MCF 10A (cell line): Measurements from ENCODE around the gene ACOT11. TPM values are rescaled to one million over a fixed set of nuclear protein-coding genes. Genes with fewer than 3 reads are reported as not detected.

Source experiments
- BruUV-seq: library from RNA; stranded (reverse); fragments of 400-500 nt; replicated peaks from 2 replicates; lab custom pipeline; 2021; lab: Mats Ljungman, UMichigan
- CTCF ChIA-PET: fragments of 300-600 bp; sonication (Branson Sonifier 250); formaldehyde crosslinking; extraction: SDS; loops from one replicate; lab custom pipeline; 2021; ENCODE audit warnings: antibody characterized with exemption, inconsistent platforms; lab: Yijun Ruan, JAX
- POLR2A ChIA-PET: fragments of 300-600, 350-650 bp; sonication (Branson Sonifier 250); formaldehyde crosslinking; extraction: SDS; loops from one replicate; lab custom pipeline; 2020; ENCODE audit warnings: antibody characterized with exemption, inconsistent platforms; lab: Yijun Ruan, JAX
- DNase-seq: peaks from one replicate; pipeline ENCODE4 v3.0.0-alpha.2; 2018; ENCODE audit not compliant: unreplicated experiment
- H3K27ac Mint-ChIP-seq: one replicate; pipeline ENCODE4 v1.8.0; 2022; ENCODE audit warnings: mild to moderate bottlenecking, low read depth, mixed read lengths; ENCODE audit not compliant: unreplicated experiment
- H3K27me3 Mint-ChIP-seq: one replicate; pipeline ENCODE4 v1.8.0; 2022; ENCODE audit warnings: mixed read lengths; ENCODE audit not compliant: insufficient read depth, unreplicated experiment
- H3K36me3 Mint-ChIP-seq: one replicate; pipeline ENCODE4 v1.8.0; 2022; ENCODE audit warnings: mild to moderate bottlenecking, moderate library complexity, mixed read lengths; ENCODE audit not compliant: insufficient read depth, unreplicated experiment
- H3K4me1 Mint-ChIP-seq: one replicate; pipeline ENCODE4 v1.8.0; 2022; ENCODE audit warnings: mixed read lengths; ENCODE audit not compliant: insufficient read depth, unreplicated experiment
- H3K4me3 Mint-ChIP-seq: one replicate; pipeline ENCODE4 v1.8.0; 2022; ENCODE audit warnings: mild to moderate bottlenecking, moderate library complexity, mixed read lengths; ENCODE audit not compliant: unreplicated experiment
- H3K9me3 Mint-ChIP-seq: one replicate; pipeline ENCODE4 v1.8.0; 2022; ENCODE audit warnings: mixed read lengths; ENCODE audit not compliant: unreplicated experiment
- CTCF ChIP-seq: fragments of 200-600 bp; IDR thresholded peaks from one replicate; pipeline ENCODE4 v1.8.0; 2022; ENCODE audit warnings: antibody characterized with exemption, mild to moderate bottlenecking; ENCODE audit not compliant: unreplicated experiment
- intact Hi-C: fragments of 100-400 bp; cut with micrococcal nuclease; formaldehyde crosslinking; loops from 2 replicates; pipeline ENCODE4 v1.14.1; 2022
- total RNA-seq: library from RNA; stranded (reverse); gene quantifications from 2 replicates; pipeline ENCODE4 v1.2.3, GENCODE V29; 2022

The ACOT11 gene
- total RNA-seq, 1 experiment from 2014 or later = 5.3 TPM

DNA sequence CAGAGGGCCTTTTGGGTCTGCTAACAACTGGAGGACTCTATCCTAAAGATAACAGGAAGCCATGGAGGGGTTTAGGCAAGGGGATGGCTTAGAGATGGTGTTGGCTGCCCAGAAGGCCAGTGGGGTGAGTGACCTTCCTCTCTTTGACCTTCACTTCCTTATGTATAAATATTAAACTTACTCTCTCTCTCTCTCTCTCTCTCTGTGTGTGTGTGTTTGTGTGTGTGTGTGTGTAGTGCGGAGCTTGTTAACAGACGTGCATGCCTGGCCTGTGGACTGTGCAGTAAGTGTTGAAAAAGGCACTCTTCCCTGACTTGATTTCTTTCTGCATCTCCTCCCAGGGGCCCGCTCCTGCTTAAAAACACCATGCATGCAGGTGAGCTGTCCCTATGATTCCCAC is 103.6 kb downstream of the ACOT11 start:
- H3K4me1 Mint-ChIP-seq = no peaks in the 10 kb centered on the region
- no peak overlapping the region for H3K4me3 Mint-ChIP-seq
- POLR2A ChIA-PET = no interaction called here
- H3K27ac Mint-ChIP-seq = no peak overlapping the region
- TF ChIP-seq CTCF = no peak
- DNase-seq = no peak
- no peaks in the 10 kb centered on the region for H3K9me3 Mint-ChIP-seq
- intact Hi-C loops = no loop called here
- H3K27me3 Mint-ChIP-seq = peaks cover 34% of the 10 kb centered on the region
- no TSS peak for BruUV-seq
- H3K36me3 Mint-ChIP-seq = no peaks in the 10 kb centered on the region
- CTCF ChIA-PET = no interaction called here

DNA sequence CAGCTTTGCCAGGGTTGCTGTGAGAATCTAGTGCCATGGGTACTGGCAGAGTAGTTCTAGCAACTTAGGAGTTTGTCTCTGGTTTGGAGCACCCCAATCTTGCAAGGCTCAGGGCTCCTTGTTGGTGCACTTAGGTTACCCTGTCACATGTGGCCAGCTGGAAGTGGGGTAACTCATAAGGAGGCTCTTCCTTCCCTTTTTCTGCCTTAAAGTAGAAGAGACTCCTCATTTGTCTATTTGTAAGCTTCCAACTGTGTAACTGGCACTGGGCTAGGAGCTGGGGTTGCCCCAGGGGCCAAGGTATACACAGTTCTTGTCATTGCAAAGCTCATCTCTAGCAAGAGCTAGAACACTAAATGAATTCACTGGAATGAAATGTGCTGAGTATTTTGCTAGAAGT is 104.1 kb downstream of the ACOT11 start:
- CTCF ChIA-PET = no interaction called here
- Mint-ChIP-seq H3K36me3 (no peaks in the 10 kb centered on the region), H3K4me1 (no peaks in the 10 kb centered on the region), H3K27me3 (peaks cover 34% of the 10 kb centered on the region), H3K9me3 (no peaks in the 10 kb centered on the region), H3K27ac (no peak overlapping the region), H3K4me3 (no peak overlapping the region)
- no peak for DNase-seq
- POLR2A ChIA-PET = no interaction called here
- intact Hi-C loops = no loop called here
- TF ChIP-seq CTCF = no peak
- BruUV-seq = no TSS peak

GRCh38 chr1:54653036-54653435 is 105.0 kb downstream of the ACOT11 start:
- CTCF ChIA-PET = interaction anchor here (0.5 kb wide), 1 partner anchor 88 kb away, joined by 3 read pairs; no protein-coding TSS in a partner anchor
- DNase-seq = no peak
- no peak for TF ChIP-seq CTCF
- Mint-ChIP-seq H3K27ac (no peak overlapping the region), H3K4me1 (no peaks in the 10 kb centered on the region), H3K4me3 (no peak overlapping the region), H3K27me3 (peaks cover 34% of the 10 kb centered on the region), H3K36me3 (no peaks in the 10 kb centered on the region), H3K9me3 (peaks cover 6% of the 10 kb centered on the region)
- no TSS peak for BruUV-seq
- intact Hi-C loops = no loop called here
- POLR2A ChIA-PET = interaction anchor here (0.7 to 1.0 kb wide), 2 partner anchors 11 to 57 kb away, joined by 3 read pairs; partner anchors contain the start of gene MROH7

DNA sequence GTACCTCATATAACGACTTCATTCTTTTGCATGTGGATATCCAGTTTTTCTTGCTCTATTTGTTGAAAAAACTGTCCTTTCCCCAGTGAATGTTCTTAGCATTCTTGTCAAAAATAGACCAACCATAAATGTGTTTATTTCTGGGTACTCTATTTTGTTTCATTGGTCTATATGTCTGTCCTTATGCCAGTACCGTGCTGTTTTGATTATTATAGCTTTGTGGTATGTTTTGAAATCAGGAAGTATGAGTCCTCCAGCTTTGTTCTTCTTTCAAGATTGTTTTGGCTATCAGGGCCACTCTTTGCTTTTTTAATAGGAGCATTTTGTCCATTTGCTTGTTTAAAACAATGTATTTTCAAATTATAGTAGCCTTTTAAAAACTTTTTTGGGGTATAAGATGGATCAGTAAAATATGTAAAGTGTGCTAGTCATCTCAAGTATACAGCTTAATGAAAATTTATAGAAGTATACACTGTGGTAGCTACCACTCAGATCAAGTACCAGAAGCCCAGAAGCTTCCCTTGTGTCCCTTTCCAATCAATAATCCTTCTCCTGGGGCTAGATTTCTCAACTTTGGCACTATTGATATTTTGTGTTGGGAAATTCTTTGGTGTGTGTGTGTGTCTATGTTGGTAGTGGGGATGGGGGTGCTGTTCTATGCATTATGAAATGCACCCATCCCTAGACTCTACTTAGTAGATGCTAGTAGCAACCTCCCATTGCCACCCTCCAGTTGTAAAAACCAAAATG is 110.3 kb downstream of the ACOT11 start:
- no peak for DNase-seq
- CTCF ChIA-PET = interaction anchor here (0.6 to 1.3 kb wide), 2 partner anchors 9 to 14 kb away, joined by 3 to 5 read pairs; no protein-coding TSS in a partner anchor
- Mint-ChIP-seq H3K9me3 (peaks cover 9% of the 10 kb centered on the region), H3K4me1 (no peaks in the 10 kb centered on the region), H3K4me3 (no peak overlapping the region), H3K27ac (no peak overlapping the region), H3K27me3 (no peaks in the 10 kb centered on the region), H3K36me3 (no peaks in the 10 kb centered on the region)
- intact Hi-C loops = no loop called here
- BruUV-seq = no TSS peak
- no peak for TF ChIP-seq CTCF
- POLR2A ChIA-PET = no interaction called here

Other genes starting within 250 kb of the ACOT11 start
- gene SSBP3, start 141.8 kb upstream of the ACOT11 start, total RNA-seq = 6.5 and 8.6 TPM in 2 replicates
- not detected in 2 replicates for gene FAM151A, start 75.3 kb downstream of the ACOT11 start, total RNA-seq
- gene MROH7, start 93.6 kb downstream of the ACOT11 start, total RNA-seq = 0.34 TPM in 1 of 2 replicates, not detected in the other
- gene TTC4, start 167.6 kb downstream of the ACOT11 start, total RNA-seq = 25.0 and 25.4 TPM in 2 replicates
- gene PARS2, start 216.3 kb downstream of the ACOT11 start, total RNA-seq = 4.7 and 5.4 TPM in 2 replicates